ENCODE measurements around the gene CAST.

GRCh38 chr5:96775050-96775449 is 112.9 kb downstream of the CAST start:
- TF ChIP-seq POLR2A (IDR thresholded peaks at IDR 0.05; ENCODE audit: low read length), result no peak
- TF ChIP-seq GATA1 (IDR thresholded peaks at IDR 0.05; ENCODE audit: low read depth, low read length), result no peak

All from erythroblast (primary cell).